Measurements from ENCODE around the gene NR4A3. TPM values are rescaled to one million over a fixed set of nuclear protein-coding genes. Genes with fewer than 3 reads are reported as not detected.

The NR4A3 gene
- total and polyA plus RNA-seq, 2 experiments from 2014 or later = 0.10 to 0.17 TPM

DNA sequence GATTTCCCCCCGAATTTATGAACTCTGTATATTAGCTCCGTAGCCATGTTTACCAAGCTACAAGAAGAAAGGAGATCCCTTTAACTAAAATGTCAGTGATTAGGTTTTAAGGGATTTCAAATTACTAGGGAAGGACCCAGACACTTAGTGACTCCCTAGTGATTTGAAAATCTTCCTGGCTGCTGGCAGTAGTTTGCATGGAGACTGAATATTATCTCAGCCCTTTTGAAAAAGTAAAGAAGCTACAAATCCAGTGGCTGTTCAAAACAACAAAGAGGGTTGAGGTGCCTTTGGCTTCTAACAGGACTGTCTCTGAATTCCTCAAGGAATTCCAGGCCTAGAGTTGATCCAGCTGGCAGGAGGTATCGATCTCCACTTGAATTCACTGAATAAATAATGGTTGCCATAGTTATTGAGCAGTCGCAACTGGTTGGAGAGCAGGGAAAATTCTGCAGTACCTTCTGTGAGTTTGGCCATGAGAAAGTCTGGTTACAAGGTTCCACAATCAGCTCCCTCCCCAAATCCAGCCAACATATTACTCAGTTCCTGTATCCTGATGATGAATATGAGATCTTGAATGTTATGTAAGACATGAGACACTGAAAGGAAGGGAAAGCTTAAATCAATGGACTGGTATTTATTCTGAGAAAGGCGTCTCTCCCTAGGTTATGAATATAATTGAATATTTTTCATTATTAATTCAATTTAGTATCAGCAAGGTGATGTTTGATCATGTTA is 37.7 kb downstream of the NR4A3 start:
- Mint-ChIP-seq H3K36me3 (ENCODE audit: low read depth) (no peaks in the 10 kb centered on the region), H3K9me3 (peaks cover 3% of the 10 kb centered on the region; the same call in 1 of the 3 replicates), H3K27ac (peak overlapping the region; percentile 59; the same call in 1 of the 2 replicates), H3K4me1 (peaks cover 22% of the 10 kb centered on the region), H3K27me3 (ENCODE audit: insufficient read depth, low read depth, poor library complexity) (no peaks in the 10 kb centered on the region), H3K4me3 (no peak overlapping the region)
- no peaks in the 10 kb centered on the region for H3K79me2 ChIP-seq (replicated peaks; ENCODE audit: insufficient read depth)
- H3K27me3 ChIP-seq (ENCODE audit: insufficient read depth) = no peaks in the 10 kb centered on the region
- H3F3A ChIP-seq (replicated peaks; ENCODE audit: low read depth) = no peaks in the 10 kb centered on the region
- no peak for TF ChIP-seq EZH2 (IDR thresholded peaks at IDR 0.05; ENCODE audit: low read depth, unreplicated experiment)
- TF ChIP-seq, protein P1, sequence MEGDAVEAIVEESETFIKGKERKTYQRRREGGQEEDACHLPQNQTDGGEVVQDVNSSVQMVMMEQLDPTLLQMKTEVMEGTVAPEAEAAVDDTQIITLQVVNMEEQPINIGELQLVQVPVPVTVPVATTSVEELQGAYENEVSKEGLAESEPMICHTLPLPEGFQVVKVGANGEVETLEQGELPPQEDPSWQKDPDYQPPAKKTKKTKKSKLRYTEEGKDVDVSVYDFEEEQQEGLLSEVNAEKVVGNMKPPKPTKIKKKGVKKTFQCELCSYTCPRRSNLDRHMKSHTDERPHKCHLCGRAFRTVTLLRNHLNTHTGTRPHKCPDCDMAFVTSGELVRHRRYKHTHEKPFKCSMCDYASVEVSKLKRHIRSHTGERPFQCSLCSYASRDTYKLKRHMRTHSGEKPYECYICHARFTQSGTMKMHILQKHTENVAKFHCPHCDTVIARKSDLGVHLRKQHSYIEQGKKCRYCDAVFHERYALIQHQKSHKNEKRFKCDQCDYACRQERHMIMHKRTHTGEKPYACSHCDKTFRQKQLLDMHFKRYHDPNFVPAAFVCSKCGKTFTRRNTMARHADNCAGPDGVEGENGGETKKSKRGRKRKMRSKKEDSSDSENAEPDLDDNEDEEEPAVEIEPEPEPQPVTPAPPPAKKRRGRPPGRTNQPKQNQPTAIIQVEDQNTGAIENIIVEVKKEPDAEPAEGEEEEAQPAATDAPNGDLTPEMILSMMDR (conservative IDR thresholded peaks at IDR 0.05; ENCODE audit: low read depth in 2 of 2) = no peak
- TF ChIP-seq ZNF331 (CRISPR knock-in tag; IDR thresholded peaks at IDR 0.05; ENCODE audit: low read depth) = no peak
- TF ChIP-seq JUNB (IDR thresholded peaks at IDR 0.05; ENCODE audit: unreplicated experiment) = no peak
- TF ChIP-seq, protein P2, sequence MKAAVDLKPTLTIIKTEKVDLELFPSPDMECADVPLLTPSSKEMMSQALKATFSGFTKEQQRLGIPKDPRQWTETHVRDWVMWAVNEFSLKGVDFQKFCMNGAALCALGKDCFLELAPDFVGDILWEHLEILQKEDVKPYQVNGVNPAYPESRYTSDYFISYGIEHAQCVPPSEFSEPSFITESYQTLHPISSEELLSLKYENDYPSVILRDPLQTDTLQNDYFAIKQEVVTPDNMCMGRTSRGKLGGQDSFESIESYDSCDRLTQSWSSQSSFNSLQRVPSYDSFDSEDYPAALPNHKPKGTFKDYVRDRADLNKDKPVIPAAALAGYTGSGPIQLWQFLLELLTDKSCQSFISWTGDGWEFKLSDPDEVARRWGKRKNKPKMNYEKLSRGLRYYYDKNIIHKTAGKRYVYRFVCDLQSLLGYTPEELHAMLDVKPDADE (IDR thresholded peaks at IDR 0.05) = no peak
- no peak for TF ChIP-seq STAT1 (IDR thresholded peaks at IDR 0.05; ENCODE audit: unreplicated experiment)
- TF ChIP-seq, protein P3, sequence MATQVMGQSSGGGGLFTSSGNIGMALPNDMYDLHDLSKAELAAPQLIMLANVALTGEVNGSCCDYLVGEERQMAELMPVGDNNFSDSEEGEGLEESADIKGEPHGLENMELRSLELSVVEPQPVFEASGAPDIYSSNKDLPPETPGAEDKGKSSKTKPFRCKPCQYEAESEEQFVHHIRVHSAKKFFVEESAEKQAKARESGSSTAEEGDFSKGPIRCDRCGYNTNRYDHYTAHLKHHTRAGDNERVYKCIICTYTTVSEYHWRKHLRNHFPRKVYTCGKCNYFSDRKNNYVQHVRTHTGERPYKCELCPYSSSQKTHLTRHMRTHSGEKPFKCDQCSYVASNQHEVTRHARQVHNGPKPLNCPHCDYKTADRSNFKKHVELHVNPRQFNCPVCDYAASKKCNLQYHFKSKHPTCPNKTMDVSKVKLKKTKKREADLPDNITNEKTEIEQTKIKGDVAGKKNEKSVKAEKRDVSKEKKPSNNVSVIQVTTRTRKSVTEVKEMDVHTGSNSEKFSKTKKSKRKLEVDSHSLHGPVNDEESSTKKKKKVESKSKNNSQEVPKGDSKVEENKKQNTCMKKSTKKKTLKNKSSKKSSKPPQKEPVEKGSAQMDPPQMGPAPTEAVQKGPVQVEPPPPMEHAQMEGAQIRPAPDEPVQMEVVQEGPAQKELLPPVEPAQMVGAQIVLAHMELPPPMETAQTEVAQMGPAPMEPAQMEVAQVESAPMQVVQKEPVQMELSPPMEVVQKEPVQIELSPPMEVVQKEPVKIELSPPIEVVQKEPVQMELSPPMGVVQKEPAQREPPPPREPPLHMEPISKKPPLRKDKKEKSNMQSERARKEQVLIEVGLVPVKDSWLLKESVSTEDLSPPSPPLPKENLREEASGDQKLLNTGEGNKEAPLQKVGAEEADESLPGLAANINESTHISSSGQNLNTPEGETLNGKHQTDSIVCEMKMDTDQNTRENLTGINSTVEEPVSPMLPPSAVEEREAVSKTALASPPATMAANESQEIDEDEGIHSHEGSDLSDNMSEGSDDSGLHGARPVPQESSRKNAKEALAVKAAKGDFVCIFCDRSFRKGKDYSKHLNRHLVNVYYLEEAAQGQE (IDR thresholded peaks at IDR 0.05; ENCODE audit: unreplicated experiment) = no peak
- TF ChIP-seq CREB1 (CRISPR knock-in tag; IDR thresholded peaks at IDR 0.05; ENCODE audit: low read depth) = no peak
- TF ChIP-seq EZH2phosphoT487 (IDR thresholded peaks at IDR 0.05; ENCODE audit: unreplicated experiment) = no peak
- TF ChIP-seq, protein P4, sequence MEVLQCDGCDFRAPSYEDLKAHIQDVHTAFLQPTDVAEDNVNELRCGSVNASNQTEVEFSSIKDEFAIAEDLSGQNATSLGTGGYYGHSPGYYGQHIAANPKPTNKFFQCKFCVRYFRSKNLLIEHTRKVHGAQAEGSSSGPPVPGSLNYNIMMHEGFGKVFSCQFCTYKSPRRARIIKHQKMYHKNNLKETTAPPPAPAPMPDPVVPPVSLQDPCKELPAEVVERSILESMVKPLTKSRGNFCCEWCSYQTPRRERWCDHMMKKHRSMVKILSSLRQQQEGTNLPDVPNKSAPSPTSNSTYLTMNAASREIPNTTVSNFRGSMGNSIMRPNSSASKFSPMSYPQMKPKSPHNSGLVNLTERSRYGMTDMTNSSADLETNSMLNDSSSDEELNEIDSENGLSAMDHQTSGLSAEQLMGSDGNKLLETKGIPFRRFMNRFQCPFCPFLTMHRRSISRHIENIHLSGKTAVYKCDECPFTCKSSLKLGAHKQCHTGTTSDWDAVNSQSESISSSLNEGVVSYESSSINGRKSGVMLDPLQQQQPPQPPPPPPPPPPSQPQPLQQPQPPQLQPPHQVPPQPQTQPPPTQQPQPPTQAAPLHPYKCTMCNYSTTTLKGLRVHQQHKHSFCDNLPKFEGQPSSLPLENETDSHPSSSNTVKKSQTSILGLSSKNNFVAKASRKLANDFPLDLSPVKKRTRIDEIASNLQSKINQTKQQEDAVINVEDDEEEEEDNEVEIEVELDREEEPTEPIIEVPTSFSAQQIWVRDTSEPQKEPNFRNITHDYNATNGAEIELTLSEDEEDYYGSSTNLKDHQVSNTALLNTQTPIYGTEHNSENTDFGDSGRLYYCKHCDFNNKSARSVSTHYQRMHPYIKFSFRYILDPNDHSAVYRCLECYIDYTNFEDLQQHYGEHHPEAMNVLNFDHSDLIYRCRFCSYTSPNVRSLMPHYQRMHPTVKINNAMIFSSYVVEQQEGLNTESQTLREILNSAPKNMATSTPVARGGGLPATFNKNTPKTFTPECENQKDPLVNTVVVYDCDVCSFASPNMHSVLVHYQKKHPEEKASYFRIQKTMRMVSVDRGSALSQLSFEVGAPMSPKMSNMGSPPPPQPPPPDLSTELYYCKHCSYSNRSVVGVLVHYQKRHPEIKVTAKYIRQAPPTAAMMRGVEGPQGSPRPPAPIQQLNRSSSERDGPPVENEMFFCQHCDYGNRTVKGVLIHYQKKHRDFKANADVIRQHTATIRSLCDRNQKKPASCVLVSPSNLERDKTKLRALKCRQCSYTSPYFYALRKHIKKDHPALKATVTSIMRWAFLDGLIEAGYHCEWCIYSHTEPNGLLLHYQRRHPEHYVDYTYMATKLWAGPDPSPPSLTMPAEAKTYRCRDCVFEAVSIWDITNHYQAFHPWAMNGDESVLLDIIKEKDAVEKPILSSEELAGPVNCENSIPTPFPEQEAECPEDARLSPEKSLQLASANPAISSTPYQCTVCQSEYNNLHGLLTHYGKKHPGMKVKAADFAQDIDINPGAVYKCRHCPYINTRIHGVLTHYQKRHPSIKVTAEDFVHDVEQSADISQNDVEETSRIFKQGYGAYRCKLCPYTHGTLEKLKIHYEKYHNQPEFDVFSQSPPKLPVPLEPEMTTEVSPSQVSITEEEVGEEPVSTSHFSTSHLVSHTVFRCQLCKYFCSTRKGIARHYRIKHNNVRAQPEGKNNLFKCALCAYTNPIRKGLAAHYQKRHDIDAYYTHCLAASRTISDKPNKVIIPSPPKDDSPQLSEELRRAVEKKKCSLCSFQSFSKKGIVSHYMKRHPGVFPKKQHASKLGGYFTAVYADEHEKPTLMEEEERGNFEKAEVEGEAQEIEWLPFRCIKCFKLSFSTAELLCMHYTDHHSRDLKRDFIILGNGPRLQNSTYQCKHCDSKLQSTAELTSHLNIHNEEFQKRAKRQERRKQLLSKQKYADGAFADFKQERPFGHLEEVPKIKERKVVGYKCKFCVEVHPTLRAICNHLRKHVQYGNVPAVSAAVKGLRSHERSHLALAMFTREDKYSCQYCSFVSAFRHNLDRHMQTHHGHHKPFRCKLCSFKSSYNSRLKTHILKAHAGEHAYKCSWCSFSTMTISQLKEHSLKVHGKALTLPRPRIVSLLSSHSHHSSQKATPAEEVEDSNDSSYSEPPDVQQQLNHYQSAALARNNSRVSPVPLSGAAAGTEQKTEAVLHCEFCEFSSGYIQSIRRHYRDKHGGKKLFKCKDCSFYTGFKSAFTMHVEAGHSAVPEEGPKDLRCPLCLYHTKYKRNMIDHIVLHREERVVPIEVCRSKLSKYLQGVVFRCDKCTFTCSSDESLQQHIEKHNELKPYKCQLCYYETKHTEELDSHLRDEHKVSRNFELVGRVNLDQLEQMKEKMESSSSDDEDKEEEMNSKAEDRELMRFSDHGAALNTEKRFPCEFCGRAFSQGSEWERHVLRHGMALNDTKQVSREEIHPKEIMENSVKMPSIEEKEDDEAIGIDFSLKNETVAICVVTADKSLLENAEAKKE (CRISPR knock-in tag; IDR thresholded peaks at IDR 0.05) = no peak
- no peak for TF ChIP-seq NANOG (IDR thresholded peaks at IDR 0.05; ENCODE audit: borderline replicate concordance)
- TF ChIP-seq POLR2AphosphoS5 (IDR thresholded peaks at IDR 0.05; ENCODE audit: low read depth) = no peak
- no peak for TF ChIP-seq ZNF114 (CRISPR knock-in tag; IDR thresholded peaks at IDR 0.05)
- 0 out of 2 replicates have a peak, but pooled peaks cover 7% of the 10 kb centered on the region for H3K4me1 ChIP-seq (ENCODE audit: insufficient read depth)
- H3K27ac ChIP-seq (ENCODE audit: low read depth) = no peak overlapping the region
- H2AFZ ChIP-seq = no peak overlapping the region
- DNase-seq (ENCODE audit: low spot score) (peak; percentile 85), ATAC-seq (peak; percentile 80)
- H3K4me2 ChIP-seq = no peak overlapping the region
- H3K36me3 ChIP-seq (ENCODE audit: insufficient read depth) = no peaks in the 10 kb centered on the region
- no peaks in the 10 kb centered on the region for H4K20me1 ChIP-seq (replicated peaks; ENCODE audit: insufficient read depth)
- H3K9me2 ChIP-seq (ENCODE audit: insufficient read depth) = no peaks in the 10 kb centered on the region; the same call in 1 of the 2 replicates
- H3K4me3 ChIP-seq = no peak overlapping the region

All from GM23338 (cell line).